GM12891 (cell line): ENCODE measurements around the gene CCL23.

ENCODE experiments used
- POLR2A ChIP-seq: IDR thresholded peaks from 2 replicates; pipeline ENCODE4 v1.6.1; 2011; ENCODE audit warnings: low read depth, low read length, control low read depth
- POLR2AphosphoS5 ChIP-seq: IDR thresholded peaks from 2 replicates; pipeline ENCODE4 v1.6.1; 2011; ENCODE audit warnings: low read depth, low read length, control low read depth
- SPI1 ChIP-seq: IDR thresholded peaks from 2 replicates; pipeline ENCODE4 v1.6.1; 2011; ENCODE audit warnings: low read depth, low read length, control low read depth
- TAF1 ChIP-seq: IDR thresholded peaks from 2 replicates; pipeline ENCODE4 v1.6.1; 2011; ENCODE audit warnings: low read depth, low read length, control low read depth

DNA sequence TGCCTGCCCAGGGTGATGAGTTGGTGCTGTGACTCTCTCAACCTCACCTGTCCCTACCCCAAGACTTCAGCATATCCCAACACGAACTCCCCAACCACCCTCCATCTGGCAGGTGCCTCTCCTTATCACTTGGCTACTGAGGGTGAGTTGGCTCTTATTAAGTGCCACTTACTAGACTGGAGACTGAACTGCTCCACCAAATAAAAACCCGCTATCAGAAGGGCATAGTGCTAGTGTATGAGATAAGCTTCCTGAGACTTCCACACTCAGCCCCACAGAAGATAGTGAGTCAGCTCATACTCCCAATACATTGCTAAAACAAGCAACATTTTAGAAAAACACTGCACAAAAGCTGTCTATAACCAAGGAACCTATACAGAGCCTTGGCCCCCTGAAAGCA, 30.3 kb upstream of the CCL23 start:
- TF ChIP-seq POLR2A, result no peak
- no peak for TF ChIP-seq TAF1
- no peak for TF ChIP-seq POLR2AphosphoS5
- TF ChIP-seq SPI1, result no peak
